GM12891 (cell line): ENCODE measurements around the gene PTCH1.

Experiments used
- POLR2A ChIP-seq: IDR thresholded peaks from 2 replicates; pipeline ENCODE4 v1.6.1; 2011; ENCODE audit warnings: low read depth, low read length, control low read depth
- POLR2AphosphoS5 ChIP-seq: IDR thresholded peaks from 2 replicates; pipeline ENCODE4 v1.6.1; 2011; ENCODE audit warnings: low read depth, low read length, control low read depth
- TAF1 ChIP-seq: IDR thresholded peaks from 2 replicates; pipeline ENCODE4 v1.6.1; 2011; ENCODE audit warnings: low read depth, low read length, control low read depth

DNA sequence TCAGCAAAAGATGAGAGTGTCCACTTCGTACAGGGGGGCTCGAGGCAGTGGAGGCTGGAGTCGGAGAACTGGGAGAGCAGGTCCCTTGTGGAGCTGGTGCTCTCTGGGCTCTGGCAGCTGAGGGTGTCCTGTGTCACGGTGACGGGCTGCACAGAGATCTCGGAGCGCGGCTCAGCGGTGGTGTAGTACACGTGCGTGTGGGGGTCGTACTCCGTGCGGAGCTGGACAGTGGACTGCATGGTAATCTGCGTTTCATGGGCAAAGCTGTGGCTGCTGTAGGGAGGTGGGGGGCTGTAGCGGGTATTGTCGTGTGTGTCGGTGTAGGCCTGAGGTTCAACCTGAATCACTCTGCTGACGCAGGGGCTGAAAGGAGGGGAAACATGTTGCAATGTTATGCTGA, 48.0 kb downstream of the PTCH1 start:
- no peak for TF ChIP-seq POLR2AphosphoS5
- TF ChIP-seq TAF1, result no peak
- TF ChIP-seq POLR2A, result no peak
